ENCODE data around the gene PCDH15.

PCDH15 gene

DNA sequence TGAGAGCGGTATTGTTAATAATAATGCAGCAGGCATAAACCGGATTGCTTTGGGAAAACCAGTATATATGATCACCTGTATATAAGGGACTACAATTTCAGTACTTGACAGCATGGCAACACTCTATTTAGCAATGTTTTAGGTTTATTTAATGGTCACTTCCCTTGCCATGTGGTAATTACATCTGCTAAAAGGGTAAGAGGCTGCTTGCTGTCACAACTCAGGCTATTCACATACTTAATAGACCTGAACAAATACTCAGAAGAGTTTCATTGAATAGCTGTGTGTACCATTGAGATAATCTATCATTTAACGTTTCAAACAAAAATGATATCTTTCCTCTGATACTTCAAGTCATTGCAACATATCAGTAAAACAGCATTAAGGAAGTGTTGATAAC is 90.1 kb downstream of the PCDH15 start:
- intact Hi-C loops (cut with DNase I): no loop called here
- no peak for DNase-seq

DNA sequence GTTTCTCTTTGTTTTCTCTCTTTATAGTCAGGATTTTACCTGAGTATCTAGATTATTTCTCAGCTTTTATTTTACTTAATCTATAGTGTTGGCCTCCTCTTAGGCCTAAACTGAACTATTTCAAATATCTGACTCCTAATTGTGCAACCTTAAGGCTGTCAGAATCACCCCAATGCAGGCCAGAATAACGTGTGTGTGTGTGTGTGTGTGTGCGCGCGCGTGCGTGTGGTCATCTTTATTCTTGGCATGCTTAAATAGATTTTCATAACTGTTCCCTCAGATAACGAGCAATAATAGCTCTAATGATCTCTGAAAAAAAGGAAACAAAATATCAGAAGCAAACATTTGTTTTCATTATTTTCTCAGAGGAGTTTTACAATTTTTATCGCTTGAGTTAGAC is 92.4 kb downstream of the PCDH15 start:
- no peak for DNase-seq

DNA sequence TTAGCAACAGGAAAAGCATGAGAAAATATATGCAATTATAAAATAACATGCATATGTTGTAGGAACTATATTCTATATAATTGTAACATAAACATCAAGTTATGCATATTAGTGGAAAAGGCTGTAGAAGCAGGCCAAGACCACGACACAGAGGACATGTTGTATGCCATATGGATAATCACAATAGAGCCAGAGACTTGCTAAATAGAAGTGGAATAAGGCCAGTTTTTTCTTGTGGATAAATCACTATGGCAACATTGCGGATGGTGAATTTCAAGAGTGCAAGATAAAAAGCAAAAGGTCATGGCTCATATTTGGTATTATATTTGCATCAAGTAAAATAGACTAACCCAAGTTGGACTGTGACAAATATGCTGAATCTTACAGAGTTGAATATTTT is 93.0 kb downstream of the PCDH15 start:
- no peak for DNase-seq
- intact Hi-C loops (cut with DNase I): no loop called here

More for the DNA sequence above, 92.4 kb downstream of the PCDH15 start:
- intact Hi-C loops (cut with DNase I): no loop called here

DNA sequence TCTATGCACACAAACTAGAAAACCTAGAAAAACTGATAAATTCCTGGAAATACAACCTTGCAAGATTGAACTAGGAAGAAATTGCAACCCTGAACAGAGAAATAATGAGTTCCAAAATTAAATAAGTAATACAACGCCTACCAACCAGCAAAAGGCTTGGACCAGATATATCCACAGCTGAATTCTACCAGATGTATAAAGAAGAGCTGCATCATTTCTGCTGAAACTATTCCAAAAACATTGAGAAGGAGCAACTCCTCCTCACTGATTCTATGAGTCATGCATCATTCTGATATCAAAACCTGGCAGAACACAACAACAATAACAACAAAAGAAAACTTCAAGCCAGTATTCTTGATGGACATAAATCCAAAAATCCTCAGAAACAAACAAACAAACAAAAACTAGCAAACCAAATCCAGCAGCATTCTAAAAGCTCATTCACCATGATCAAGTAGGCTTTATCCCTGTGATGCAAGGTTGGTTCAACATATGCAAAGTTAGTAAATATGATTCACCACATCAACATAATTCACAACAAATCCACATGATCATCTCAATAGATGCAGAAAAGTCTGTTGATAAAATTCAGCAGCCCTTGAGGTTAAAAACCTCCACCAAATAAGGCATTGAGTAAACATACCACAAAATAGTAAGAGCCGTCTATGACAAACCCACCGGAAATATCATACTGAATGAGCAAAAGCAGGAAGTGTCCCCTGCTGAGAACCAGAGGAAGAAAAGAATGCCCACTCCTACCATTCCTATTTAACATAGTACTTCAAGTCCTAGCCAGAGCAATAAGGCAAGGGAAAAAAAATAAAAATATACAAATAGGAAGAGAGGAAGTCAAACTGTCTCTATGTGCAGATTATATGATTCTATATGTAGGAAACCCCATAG is 98.2 kb downstream of the PCDH15 start:
- intact Hi-C loops (cut with DNase I): no loop called here
- DNase-seq: no peak

- intact Hi-C loops (cut with DNase I): no loop called here
- DNase-seq: no peak
Observed at GRCh38 chr10:54691331-54691730, 109.7 kb downstream of the PCDH15 start.

GRCh38 chr10:54682554-54682953 is 118.5 kb downstream of the PCDH15 start:
- DNase-seq: no peak
- intact Hi-C loops (cut with DNase I): no loop called here

DNA sequence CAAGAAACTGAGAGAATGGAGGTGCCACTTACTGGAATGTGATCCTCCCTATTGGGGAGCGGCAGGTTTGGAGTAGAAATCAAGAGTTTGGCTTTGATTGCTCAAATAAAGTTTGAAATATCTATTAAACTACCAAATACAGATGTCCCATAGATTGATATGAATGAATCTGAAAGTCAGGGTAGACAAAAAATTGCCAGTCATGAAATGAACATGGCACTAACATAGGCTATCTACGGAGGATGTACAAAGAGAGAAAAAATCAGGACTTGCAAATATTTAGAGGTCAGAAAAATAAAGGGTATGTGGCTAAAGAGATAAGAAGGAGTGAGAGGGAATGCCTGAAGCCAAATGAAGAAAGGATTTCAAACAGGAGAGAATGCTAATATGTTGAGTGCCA is 119.9 kb downstream of the PCDH15 start:
- intact Hi-C loops (cut with DNase I): no loop called here
- no peak for DNase-seq

DNA sequence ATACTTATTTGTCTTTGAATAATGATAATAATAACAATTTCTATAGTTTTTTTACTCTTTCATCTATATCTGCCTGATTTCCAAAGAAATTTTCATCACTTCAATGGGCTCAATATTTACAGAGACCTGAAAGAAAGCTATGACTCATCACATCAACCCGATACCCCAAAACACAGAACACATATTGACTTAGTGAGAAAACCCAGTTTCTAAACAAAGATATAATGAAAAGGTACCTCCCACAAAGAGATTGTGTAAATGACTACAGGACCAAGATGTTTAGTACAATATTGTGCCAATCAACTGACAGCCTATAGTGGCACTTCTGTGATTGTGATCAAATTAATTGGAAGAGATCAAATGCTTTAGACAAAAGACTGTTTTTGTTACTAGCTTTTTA is 133.9 kb downstream of the PCDH15 start:
- no peak for DNase-seq
- intact Hi-C loops (cut with DNase I): no loop called here

DNA sequence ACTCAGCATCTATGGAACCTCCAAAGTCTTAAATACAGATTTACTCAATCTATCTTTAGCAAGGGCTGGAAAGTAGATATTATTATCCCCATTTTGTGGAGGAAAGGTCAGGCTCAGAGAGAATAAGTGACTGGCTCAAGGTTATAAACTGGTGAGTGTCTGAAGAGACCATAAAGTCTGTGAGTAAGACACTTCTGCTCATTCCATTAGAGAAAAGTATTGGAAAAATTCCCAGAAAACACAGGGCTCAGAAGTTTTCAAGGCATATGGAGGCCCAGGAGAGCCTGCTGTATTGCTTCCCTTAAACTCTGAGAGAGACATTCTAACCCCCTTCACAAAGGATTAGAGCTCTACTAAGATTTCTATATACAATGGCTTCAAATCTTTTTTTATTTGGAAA is 134.8 kb downstream of the PCDH15 start:
- DNase-seq: no peak
- intact Hi-C loops (cut with DNase I): no loop called here

DNA sequence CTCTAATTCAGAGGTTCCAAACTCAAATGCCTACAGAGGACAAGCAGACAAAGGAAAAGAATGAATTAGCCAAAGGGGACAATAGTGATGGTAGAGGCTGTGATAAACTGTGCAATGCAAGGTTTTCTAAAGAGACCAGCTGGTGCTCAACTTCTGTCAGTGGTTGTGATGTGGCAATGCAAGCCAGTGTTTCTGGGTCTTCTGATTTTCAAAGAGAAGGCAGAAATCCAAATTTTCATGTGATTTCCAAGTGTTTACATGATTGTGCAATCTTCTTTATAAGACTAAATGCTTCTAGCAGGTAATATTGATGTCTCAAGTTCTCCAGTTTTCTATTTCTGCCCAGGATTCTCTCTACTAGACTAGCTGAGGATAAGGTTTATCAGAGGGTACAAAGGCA is 135.9 kb downstream of the PCDH15 start:
- no peak for DNase-seq
- intact Hi-C loops (cut with DNase I): no loop called here

DNA sequence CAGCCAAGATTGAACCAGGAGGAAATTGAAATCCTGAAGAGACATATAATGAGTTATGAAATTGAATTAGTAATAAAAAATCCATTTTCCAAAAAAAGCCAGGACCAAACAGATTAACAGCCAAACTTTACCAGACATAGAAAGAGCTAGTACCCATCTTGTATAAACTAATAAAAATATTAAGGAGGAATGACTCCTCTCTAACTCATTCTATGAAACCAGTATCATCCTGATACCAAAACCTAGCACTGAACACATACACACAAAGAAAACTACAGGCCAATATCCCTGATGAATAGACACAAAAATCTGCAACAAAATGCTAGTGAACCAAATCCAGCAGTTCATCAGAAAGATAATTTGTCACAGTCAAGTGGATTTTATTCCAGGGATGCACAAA is 140.6 kb downstream of the PCDH15 start:
- intact Hi-C loops (cut with DNase I): no loop called here
- no peak for DNase-seq

DNA sequence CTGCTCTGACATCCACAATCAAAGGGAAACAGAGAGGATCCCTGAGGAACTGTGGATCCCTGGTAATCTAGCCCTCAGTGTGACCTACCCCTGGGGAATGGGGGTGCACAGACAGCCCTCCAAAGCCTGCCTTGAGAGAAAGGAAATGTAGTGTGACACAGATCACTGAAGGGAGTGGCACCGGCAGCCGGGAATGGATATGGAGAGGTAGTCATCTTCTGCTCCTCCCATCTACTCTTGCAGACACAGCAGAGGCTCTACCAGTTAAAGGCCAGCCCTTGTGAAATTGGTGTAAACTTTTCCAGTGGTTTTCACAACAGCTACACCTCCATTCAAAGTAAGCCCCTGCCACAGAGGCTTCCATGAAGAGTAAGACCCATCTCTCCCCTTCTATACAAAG is 144.4 kb downstream of the PCDH15 start:
- no peak for DNase-seq
- intact Hi-C loops (cut with DNase I): no loop called here

DNA sequence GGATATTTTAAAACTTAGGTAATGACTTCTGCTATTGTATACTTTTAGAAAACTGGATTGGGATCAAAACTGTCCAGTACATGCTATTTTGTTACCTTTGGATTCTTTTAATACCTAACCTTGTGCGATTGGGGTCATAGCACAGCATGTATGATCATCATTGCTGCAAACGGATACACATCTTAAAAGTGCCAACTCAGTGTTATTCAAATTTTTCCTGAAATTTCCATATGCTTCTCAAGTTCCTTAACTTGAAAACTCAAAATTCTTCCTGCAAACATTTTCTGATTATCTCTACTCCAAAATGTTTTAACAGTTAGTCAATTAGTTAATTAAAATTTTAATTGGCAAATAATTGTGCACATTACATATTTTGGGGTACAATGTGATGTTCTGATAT is 147.5 kb downstream of the PCDH15 start:
- intact Hi-C loops (cut with DNase I): no loop called here
- no peak for DNase-seq

- intact Hi-C loops (cut with DNase I): no loop called here
- DNase-seq: no peak
Observed at GRCh38 chr10:54650547-54650946, 150.5 kb downstream of the PCDH15 start.

- intact Hi-C loops (cut with DNase I): no loop called here
- no peak for DNase-seq
Observed at GRCh38 chr10:54622017-54622416, 179.0 kb downstream of the PCDH15 start.

DNA sequence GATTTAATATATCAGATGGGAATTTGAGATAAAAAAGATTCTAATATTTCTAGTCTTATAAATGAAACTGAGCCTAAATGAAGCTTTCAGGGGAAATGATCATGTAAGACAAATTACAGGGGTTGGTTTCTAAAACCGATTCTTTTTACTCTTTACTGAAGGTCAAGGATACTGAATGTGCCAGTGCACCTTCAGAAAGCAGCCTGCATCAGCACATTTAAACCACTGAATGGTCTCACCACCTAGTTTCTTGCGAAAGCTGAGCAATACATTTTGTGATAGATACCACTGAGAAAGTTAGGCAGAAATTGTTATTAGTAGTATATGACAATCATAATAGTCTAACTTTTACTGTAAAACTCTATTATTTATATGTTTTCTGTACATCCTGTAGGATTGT is 180.7 kb downstream of the PCDH15 start:
- intact Hi-C loops (cut with DNase I): no loop called here

GRCh38 chr10:54614072-54614471 is 187.0 kb downstream of the PCDH15 start:
- intact Hi-C loops (cut with DNase I): no loop called here
- DNase-seq: no peak

More for the DNA sequence above, 180.7 kb downstream of the PCDH15 start:
- no peak for DNase-seq

DNA sequence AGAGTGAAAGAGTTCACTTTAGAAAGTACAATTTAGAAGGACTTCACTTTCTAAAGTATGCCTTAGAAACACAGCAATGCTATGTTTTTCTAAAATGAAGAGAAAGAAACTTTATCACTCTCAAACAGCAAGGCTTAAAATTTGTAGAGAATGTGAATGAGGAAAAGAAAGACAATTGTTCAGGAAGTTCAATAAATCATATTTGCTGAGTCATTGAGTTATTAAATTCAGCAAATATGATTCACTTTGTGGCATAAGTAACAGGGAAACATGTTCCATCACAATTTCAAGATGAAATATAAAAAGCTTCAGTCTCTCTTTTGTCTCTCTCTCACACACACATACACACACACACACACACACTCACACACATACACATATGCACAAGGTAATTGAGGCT is 187.9 kb downstream of the PCDH15 start:
- intact Hi-C loops (cut with DNase I): no loop called here
- no peak for DNase-seq

GRCh38 chr10:54609423-54609822 is 191.6 kb downstream of the PCDH15 start:
- no peak for DNase-seq
- intact Hi-C loops (cut with DNase I): no loop called here

DNA sequence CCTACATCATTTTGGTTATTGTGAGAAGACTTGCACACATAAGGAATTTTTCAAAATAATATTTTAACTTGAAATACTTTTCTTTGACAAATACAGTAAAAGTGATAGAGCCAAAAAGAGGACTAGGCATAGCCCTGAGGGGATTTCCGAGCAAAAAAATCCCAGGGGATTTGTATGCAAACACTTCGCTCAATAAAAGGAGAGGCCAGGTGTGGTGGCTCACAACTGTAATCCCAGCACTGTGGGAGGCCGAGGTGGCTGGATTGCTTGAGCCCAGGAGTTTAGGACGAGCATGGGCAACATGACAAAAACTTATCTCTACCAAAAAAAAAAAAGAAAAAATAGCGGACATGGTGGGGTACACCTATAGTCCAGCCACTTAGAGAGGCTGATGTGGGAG is 193.0 kb downstream of the PCDH15 start:
- DNase-seq: no peak
- intact Hi-C loops (cut with DNase I): no loop called here

DNA sequence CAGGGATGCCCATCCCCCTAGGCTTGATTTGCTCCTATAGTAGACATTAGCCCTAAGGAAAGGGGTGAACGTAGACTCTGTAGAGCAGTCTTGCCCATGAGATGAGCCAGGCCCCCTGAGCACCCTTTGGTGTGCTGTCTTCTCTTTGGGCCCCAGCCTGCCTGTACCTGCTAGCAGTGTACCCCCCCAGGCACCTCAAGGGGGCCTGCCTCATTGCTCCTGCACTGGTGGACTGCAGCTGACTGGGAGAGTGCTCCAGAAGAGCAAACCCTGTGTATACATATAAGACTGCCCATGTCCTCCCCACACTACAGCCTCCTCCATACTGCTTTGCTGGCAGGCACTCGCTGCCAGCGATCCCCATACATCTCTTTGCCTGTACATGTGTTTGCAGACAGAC is 206.7 kb downstream of the PCDH15 start:
- intact Hi-C loops (cut with DNase I): no loop called here
- DNase-seq: peak in 3 of 10 donors; percentile 19 to 62 (median 55)

GRCh38 chr10:54587971-54588370 is 213.1 kb downstream of the PCDH15 start:
- intact Hi-C loops (cut with DNase I): no loop called here
- no peak for DNase-seq

DNA sequence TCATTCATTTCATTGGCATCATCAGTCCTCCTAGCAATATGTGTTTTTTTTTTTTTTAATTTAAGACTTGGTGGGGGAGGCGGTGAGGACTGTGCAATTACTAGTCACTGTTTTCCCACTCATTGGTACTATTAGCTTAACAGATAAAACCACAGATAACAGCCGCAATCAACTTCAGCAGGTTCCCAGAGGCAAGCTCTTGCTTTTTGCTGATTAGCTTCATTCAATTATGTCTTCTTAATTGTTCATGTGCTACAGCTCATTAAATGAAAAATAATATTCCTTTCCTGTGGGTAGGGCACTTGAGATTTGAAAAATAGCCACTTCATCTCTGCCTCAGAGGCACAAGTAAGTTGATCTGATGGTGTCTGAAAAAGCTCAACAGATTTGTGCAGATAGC is 215.5 kb downstream of the PCDH15 start:
- intact Hi-C loops (cut with DNase I): no loop called here
- DNase-seq: no peak
